Measurements from ENCODE around the gene HIVEP2. TPM values are rescaled to one million over a fixed set of nuclear protein-coding genes. Genes with fewer than 3 reads are reported as not detected.

HIVEP2 gene
- total RNA-seq, 1 experiment from 2014 or later, result 4.2 TPM

DNA sequence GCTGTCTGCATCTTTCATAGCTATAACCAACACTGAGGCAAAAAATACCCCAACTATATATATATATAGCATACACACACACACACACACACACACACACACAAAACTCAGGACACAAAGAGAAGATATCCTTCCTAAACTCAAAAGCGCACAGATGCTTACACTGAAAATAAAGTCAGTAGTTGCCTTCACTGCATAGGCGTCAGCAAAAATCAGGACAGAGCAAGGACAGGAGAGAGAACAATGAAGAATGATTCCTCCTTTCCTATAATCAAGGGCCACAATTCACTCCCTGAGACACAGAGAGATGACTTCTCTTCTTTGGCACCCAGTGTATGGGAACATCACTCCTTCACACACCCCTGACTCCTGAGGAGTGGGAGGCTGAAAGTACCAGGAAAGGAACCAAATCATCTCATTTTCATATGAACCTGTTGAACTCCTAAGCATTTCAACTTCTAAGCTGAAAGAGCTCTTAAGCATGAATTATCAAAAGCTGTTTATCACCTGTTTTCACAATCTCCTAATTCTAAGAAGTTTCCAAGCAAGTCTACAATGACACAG, 141.4 kb downstream of the HIVEP2 start:
- no CpG with 5 or more reads among the region's 2 CpGs for WGBS (ENCODE audit: extremely low coverage, insufficient read length, low lambda C conversion rate)
- no peaks in the 10 kb centered on the region for H3K79me2 ChIP-seq (ENCODE audit: insufficient read depth, low read length)
- H3K9me3 ChIP-seq (ENCODE audit: control insufficient read depth, low read depth, low read length), result no peaks in the 10 kb centered on the region
- no peak for DNase-seq
- H2AFZ ChIP-seq (ENCODE audit: low read length), result no peak overlapping the region
- H3K4me1 Mint-ChIP-seq, result peaks cover 6 to 8% of the 10 kb centered on the region in 2 experiments
- no peaks in the 10 kb centered on the region for H3K27me3 Mint-ChIP-seq (ENCODE audit: low read depth)
- no peak overlapping the region for H3K18ac ChIP-seq (ENCODE audit: insufficient read length, low read depth, low read length)
- no peak overlapping the region for H3K4me2 ChIP-seq (ENCODE audit: insufficient read depth, insufficient read length, low read length)
- no peaks in the 10 kb centered on the region for H3K27me3 ChIP-seq (ENCODE audit: insufficient read depth, low read length)
- H3K4me1 ChIP-seq (ENCODE audit: insufficient read depth, low read length), result 0 out of 2 replicates have a peak, but pooled peaks cover 2% of the 10 kb centered on the region
- no peak overlapping the region for H2BK120ac ChIP-seq (ENCODE audit: low read depth, low read length, poor library complexity, severe bottlenecking)
- H3K56ac ChIP-seq (ENCODE audit: insufficient read length, low read depth, low read length), result no peak overlapping the region
- H4K5ac ChIP-seq (ENCODE audit: insufficient read length, low read depth, low read length), result no peak overlapping the region
- H3K4me3 Mint-ChIP-seq, result no peak overlapping the region
- TF ChIP-seq, protein P1, sequence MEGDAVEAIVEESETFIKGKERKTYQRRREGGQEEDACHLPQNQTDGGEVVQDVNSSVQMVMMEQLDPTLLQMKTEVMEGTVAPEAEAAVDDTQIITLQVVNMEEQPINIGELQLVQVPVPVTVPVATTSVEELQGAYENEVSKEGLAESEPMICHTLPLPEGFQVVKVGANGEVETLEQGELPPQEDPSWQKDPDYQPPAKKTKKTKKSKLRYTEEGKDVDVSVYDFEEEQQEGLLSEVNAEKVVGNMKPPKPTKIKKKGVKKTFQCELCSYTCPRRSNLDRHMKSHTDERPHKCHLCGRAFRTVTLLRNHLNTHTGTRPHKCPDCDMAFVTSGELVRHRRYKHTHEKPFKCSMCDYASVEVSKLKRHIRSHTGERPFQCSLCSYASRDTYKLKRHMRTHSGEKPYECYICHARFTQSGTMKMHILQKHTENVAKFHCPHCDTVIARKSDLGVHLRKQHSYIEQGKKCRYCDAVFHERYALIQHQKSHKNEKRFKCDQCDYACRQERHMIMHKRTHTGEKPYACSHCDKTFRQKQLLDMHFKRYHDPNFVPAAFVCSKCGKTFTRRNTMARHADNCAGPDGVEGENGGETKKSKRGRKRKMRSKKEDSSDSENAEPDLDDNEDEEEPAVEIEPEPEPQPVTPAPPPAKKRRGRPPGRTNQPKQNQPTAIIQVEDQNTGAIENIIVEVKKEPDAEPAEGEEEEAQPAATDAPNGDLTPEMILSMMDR (conservative IDR thresholded peaks at IDR 0.05), result no peak
- H2AK5ac ChIP-seq (ENCODE audit: insufficient read length, low read length), result no peak overlapping the region
- H2BK12ac ChIP-seq (ENCODE audit: insufficient read length, low read depth, low read length), result no peak overlapping the region
- no peaks in the 10 kb centered on the region for H3K36me3 Mint-ChIP-seq (ENCODE audit: insufficient read depth in 1 of 3, low read depth in 3 of 3)
- H4K8ac ChIP-seq (replicated peaks; ENCODE audit: insufficient read length, low read depth, low read length), result no peak overlapping the region
- no peak overlapping the region for H3K4ac ChIP-seq (ENCODE audit: low read depth, low read length)
- H3K23ac ChIP-seq (ENCODE audit: insufficient read length, low read depth, low read length), result no peak overlapping the region
- no peak overlapping the region for H3K27ac Mint-ChIP-seq
- H3K27ac ChIP-seq (ENCODE audit: insufficient read length, low read depth, low read length), result no peak overlapping the region
- no peaks in the 10 kb centered on the region for H3K79me1 ChIP-seq (ENCODE audit: insufficient read depth, low read depth, low read length, poor library complexity, severe bottlenecking)
- no peaks in the 10 kb centered on the region for H4K20me1 ChIP-seq (ENCODE audit: control insufficient read depth, insufficient read depth, insufficient read length)
- H4K91ac ChIP-seq (ENCODE audit: insufficient read length, low read depth, low read length), result no peak overlapping the region
- H2BK5ac ChIP-seq (ENCODE audit: insufficient read length, low read length), result no peak overlapping the region
- H2BK15ac ChIP-seq (ENCODE audit: low read depth, low read length), result no peak overlapping the region
- H3K23me2 ChIP-seq (ENCODE audit: insufficient read length, low read depth, low read length, poor library complexity, severe bottlenecking), result no peaks in the 10 kb centered on the region
- H3K9ac ChIP-seq (ENCODE audit: extremely low read depth, insufficient read length, low read length), result no peak overlapping the region
- H2BK20ac ChIP-seq (ENCODE audit: low read depth, low read length, poor library complexity, severe bottlenecking), result no peak overlapping the region
- no peak overlapping the region for H3K14ac ChIP-seq (ENCODE audit: insufficient read depth, low read length)
- no peaks in the 10 kb centered on the region for H3K9me3 Mint-ChIP-seq
- H3T11ph ChIP-seq (ENCODE audit: low read length), result no peak overlapping the region
